Body of pancreas (tissue), 4 donors: ENCODE results near the gene IDUA.

Experiments
- CTCF ChIP-seq, 7 experiments: fragments of 450-650 bp in 4 of 7; fragments of 200-600 bp in 3 of 7; sonication (generic) in 3 of 7; IDR thresholded peaks; one replicate each; pipeline ENCODE4 v1.5.1; 2016 to 2019; ENCODE audit warnings: antibody characterized with exemption in 7 of 7
- POLR2A ChIP-seq, 3 donors: fragments of 450-650 bp; IDR thresholded peaks; one replicate each; pipeline ENCODE4 v1.6.1; 2016; ENCODE audit warnings: antibody characterized with exemption in 3 of 3, mild to moderate bottlenecking in 2 of 3

- TF ChIP-seq CTCF (IDR thresholded peaks at IDR 0.05): no peak
- TF ChIP-seq POLR2A (IDR thresholded peaks at IDR 0.05): no peak
These were observed 30.9 kb downstream of the IDUA start for GRCh38 chr4:1017706-1018105.
